ENCODE measurements around the gene CCDC192.

CCDC192 gene

GRCh38 chr5:127702926-127703561 lies at the start of gene CCDC192:
Gene CCDC192 (plus strand): TSS chr5:127703391. CDS start chr5:127703446, 55 bp downstream.
- H3K4me3 ChIP-seq, result no peak within 1 kb of the TSS
- TF ChIP-seq CTCF (IDR thresholded peaks at IDR 0.05), result no peak
- no peak for DNase-seq
- no peaks in the 10 kb centered on the region for H3K9me3 ChIP-seq
- no peaks in the 10 kb centered on the region for H3K27me3 ChIP-seq
- intact Hi-C loops (cut with DNase I; ENCODE audit: low total_unique reads), result no loop called here
- H3K27ac ChIP-seq, result no peak within 1 kb of the TSS
- H3K36me3 ChIP-seq, result no peaks in the 10 kb centered on the region
- H3K4me1 ChIP-seq, result peaks cover 0 to 24% (median 4%) of the 10 kb centered on the region in 4 donors

- no peak overlapping the region for H3K4me3 ChIP-seq
- no peaks in the 10 kb centered on the region for H3K9me3 ChIP-seq
- intact Hi-C loops (cut with DNase I; ENCODE audit: low total_unique reads), result no loop called here
- no peak for DNase-seq
- no peak overlapping the region for H3K27ac ChIP-seq
- H3K27me3 ChIP-seq, result no peaks in the 10 kb centered on the region
- TF ChIP-seq CTCF (IDR thresholded peaks at IDR 0.05), result no peak
- no peaks in the 10 kb centered on the region for H3K4me1 ChIP-seq
- no peaks in the 10 kb centered on the region for H3K36me3 ChIP-seq
Measured at GRCh38 chr5:127656825-127657224, 46.4 kb upstream of the CCDC192 start.

GRCh38 chr5:127660047-127660733 lies 43.0 kb upstream of the CCDC192 start:
- no peak for DNase-seq
- Histone ChIP-seq H3K27me3 (no peaks in the 10 kb centered on the region), H3K36me3 (no peaks in the 10 kb centered on the region), H3K9me3 (no peaks in the 10 kb centered on the region), H3K4me3 (no peak overlapping the region), H3K4me1 (no peaks in the 10 kb centered on the region), H3K27ac (no peak overlapping the region)
- intact Hi-C loops (cut with DNase I; ENCODE audit: low total_unique reads), result no loop called here
- no peak for TF ChIP-seq CTCF (IDR thresholded peaks at IDR 0.05)

GRCh38 chr5:127664093-127664492 lies 39.1 kb upstream of the CCDC192 start:
- H3K36me3 ChIP-seq, result no peaks in the 10 kb centered on the region
- no peaks in the 10 kb centered on the region for H3K27me3 ChIP-seq
- H3K27ac ChIP-seq, result no peak overlapping the region
- peaks cover 0 to 4% (median 0%) of the 10 kb centered on the region in 4 donors for H3K4me1 ChIP-seq
- no peak for TF ChIP-seq CTCF (IDR thresholded peaks at IDR 0.05)
- H3K9me3 ChIP-seq, result no peaks in the 10 kb centered on the region
- intact Hi-C loops (cut with DNase I; ENCODE audit: low total_unique reads), result no loop called here
- DNase-seq, result no peak
- no peak overlapping the region for H3K4me3 ChIP-seq

- Histone ChIP-seq H3K9me3 (no peaks in the 10 kb centered on the region), H3K4me3 (no peak overlapping the region), H3K4me1 (peaks cover 0 to 4% (median 0%) of the 10 kb centered on the region in 4 donors), H3K36me3 (no peaks in the 10 kb centered on the region), H3K27me3 (no peaks in the 10 kb centered on the region), H3K27ac (no peak overlapping the region)
- intact Hi-C loops (cut with DNase I; ENCODE audit: low total_unique reads), result no loop called here
- no peak for TF ChIP-seq CTCF (IDR thresholded peaks at IDR 0.05)
- DNase-seq, result no peak
Measured at GRCh38 chr5:127665641-127666040, 37.5 kb upstream of the CCDC192 start.

Data from tibial artery (tissue), 4 donors.